Colonic mucosa (tissue), 4 donors: ENCODE measurements around the gene ANKRD31. TPM values are rescaled to one million over a fixed set of nuclear protein-coding genes. Genes with fewer than 3 reads are reported as not detected.
A peak's percentile ranks its signal among the peaks of the same experiment; 100 is the strongest.
"Not testable (repeated sequence)": the region's sequence is repeated elsewhere in the genome, so short reads cannot be mapped to it uniquely, and the experiment has no call there.

Experiments
- DNase-seq: peaks from one replicate; pipeline ENCODE4 v3.0.0-alpha.2; 2020
- H3K27ac ChIP-seq: fragments of 200-600 bp; one replicate; pipeline ENCODE4 v1.8.0; 2021
- H3K27me3 ChIP-seq: fragments of 200-600 bp; one replicate; pipeline ENCODE4 v1.8.0; 2021
- H3K36me3 ChIP-seq: fragments of 200-600 bp; one replicate; pipeline ENCODE4 v1.8.0; 2021
- H3K4me1 ChIP-seq: fragments of 200-600 bp; one replicate; pipeline ENCODE4 v1.8.0; 2021; ENCODE audit warnings: mild to moderate bottlenecking
- H3K4me3 ChIP-seq: fragments of 200-600 bp; one replicate; pipeline ENCODE4 v1.8.0; 2021
- H3K9ac ChIP-seq, 2 donors: one replicate each; pipeline ENCODE4 v1.7.0; 2013; ENCODE audit warnings: control low read depth in 2 of 2, low read depth in 2 of 2, low read length in 2 of 2
- H3K9me3 ChIP-seq: fragments of 200-600 bp; one replicate; pipeline ENCODE4 v1.8.0; 2021
- intact Hi-C: fragments of 100-400 bp; cut with DNase I; formaldehyde crosslinking; loops from one replicate; pipeline ENCODE4 v1.14.1; 2022
- total RNA-seq, 2 donors: library from RNA; stranded (reverse); fragmentation: NEBNext Ultra II Directional in 1 of 2; extraction: Animal tissue kit (Norgen Biotek cat#: 25700) in 1 of 2; gene quantifications; one replicate each; pipeline ENCODE4 v1.2.1, GENCODE V29; 2021
- TF ChIP-seq, protein P1 (sequence below): fragments of 200-600 bp; IDR thresholded peaks from one replicate; pipeline ENCODE4 v1.8.0; 2022; ENCODE audit warnings: antibody characterized with exemption, mild to moderate bottlenecking
- donor health status: healthy.
- donor health status: DM: no; HTN: no; CAD: no.
- donor health status: DM: no; HTN: no; CAD: no.

Gene ANKRD31
- total RNA-seq, 2 donors from 2014 or later, result 0.05 TPM

DNA sequence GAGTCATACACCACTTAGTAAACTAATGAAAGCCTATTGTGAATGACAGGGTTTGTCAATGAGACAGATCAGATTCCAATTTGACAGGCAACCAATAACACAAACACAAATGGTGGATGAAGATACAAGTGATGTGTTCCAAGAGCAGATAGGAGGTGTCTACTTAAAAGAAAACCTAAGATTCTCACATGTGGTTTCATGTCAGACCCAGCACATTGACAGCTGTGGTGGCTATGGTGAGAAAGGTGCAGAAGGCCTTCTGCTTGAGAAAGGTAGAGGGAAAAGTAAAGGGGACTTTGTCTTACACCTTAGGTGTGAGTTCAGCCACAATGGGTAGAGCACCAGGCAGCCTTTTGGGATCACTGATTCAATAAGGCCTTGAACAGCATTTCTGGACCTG lies 11.2 kb downstream of the ANKRD31 start:
- H3K9me3 ChIP-seq, result no peaks in the 10 kb centered on the region
- no peak overlapping the region for H3K9ac ChIP-seq
- no peak for DNase-seq
- no peaks in the 10 kb centered on the region for H3K27me3 ChIP-seq
- TF ChIP-seq, protein P1, sequence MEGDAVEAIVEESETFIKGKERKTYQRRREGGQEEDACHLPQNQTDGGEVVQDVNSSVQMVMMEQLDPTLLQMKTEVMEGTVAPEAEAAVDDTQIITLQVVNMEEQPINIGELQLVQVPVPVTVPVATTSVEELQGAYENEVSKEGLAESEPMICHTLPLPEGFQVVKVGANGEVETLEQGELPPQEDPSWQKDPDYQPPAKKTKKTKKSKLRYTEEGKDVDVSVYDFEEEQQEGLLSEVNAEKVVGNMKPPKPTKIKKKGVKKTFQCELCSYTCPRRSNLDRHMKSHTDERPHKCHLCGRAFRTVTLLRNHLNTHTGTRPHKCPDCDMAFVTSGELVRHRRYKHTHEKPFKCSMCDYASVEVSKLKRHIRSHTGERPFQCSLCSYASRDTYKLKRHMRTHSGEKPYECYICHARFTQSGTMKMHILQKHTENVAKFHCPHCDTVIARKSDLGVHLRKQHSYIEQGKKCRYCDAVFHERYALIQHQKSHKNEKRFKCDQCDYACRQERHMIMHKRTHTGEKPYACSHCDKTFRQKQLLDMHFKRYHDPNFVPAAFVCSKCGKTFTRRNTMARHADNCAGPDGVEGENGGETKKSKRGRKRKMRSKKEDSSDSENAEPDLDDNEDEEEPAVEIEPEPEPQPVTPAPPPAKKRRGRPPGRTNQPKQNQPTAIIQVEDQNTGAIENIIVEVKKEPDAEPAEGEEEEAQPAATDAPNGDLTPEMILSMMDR, result no peak
- intact Hi-C loops, result no loop called here
- H3K4me1 ChIP-seq, result no peaks in the 10 kb centered on the region
- no peak overlapping the region for H3K27ac ChIP-seq
- no peaks in the 10 kb centered on the region for H3K36me3 ChIP-seq
- no peak overlapping the region for H3K4me3 ChIP-seq

DNA sequence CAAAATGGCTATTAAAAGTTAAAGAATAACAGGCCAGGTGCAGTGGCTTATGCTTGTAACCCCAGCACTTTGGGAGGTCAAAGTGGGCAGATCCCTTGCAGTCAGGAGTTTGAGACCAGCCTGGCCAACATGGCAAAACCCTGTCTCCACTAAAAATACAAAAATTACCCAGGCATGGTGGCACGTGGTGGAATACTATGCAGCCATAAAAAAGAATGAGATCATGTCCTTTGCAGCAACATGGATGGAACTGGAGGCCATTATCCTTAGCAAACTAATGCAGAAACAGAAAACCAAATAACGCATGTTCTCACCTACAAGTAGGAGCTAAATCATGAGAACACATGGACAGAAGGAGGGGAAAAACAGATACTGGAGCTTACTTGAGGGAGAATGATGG lies 15.9 kb downstream of the ANKRD31 start:
- DNase-seq, H3K9me3 ChIP-seq, H3K9ac ChIP-seq, H3K36me3 ChIP-seq, H3K4me1 ChIP-seq, H3K27me3 ChIP-seq, H3K4me3 ChIP-seq, H3K27ac ChIP-seq: not testable (repeated sequence)
- intact Hi-C loops, result loop anchor here (5.0 kb wide), 1 partner anchor 168 kb away; the partner anchor contains the start of gene GCNT4

DNA sequence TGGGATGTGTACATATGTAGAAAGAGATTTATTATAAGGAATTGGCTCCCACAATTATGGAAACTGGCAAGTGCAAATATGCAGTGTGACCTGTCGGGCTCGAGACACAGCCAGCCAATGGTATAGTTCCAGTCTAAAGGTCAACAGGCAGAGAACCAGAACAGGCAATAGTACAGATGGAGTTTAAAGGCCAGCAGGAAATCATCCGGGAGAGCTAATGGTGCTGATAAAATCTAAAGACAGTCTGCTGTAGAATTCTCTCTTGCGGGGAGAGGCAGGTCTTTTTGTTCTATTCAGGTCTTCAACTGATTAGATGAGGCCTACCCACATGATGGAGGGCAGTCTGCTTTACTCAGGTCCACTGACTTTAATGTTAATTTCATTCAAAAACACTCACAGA lies 21.8 kb downstream of the ANKRD31 start:
- H3K4me1 ChIP-seq, result no peaks in the 10 kb centered on the region
- TF ChIP-seq, protein P1, result no peak
- peak; percentile 36 for DNase-seq
- no peaks in the 10 kb centered on the region for H3K36me3 ChIP-seq
- H3K9ac ChIP-seq, result no peak overlapping the region
- H3K27me3 ChIP-seq, result no peaks in the 10 kb centered on the region
- H3K4me3 ChIP-seq, result no peak overlapping the region
- intact Hi-C loops, result no loop called here
- no peaks in the 10 kb centered on the region for H3K9me3 ChIP-seq
- no peak overlapping the region for H3K27ac ChIP-seq

DNA sequence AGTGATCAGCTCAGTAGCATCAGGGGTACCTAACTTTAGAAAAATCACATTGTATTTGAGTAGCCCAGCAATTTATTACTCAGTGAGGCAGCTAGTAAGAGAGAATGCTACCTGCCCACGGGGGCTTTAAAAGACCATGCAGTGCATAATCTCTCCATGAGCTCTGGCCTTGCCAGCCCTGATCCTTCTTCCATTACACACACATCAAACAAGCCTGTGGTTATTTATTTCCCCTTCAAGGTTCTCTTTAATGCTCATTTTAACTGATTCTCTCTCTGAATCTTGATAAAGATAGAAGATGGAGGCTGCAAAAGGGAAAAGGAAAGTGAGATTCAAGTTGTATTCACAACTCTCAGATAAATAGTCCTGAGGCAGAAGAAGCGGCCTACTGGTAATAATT lies 22.3 kb downstream of the ANKRD31 start:
- H3K4me3 ChIP-seq, result no peak overlapping the region
- no peaks in the 10 kb centered on the region for H3K9me3 ChIP-seq
- DNase-seq, result no peak
- TF ChIP-seq, protein P1, result no peak
- H3K36me3 ChIP-seq, result no peaks in the 10 kb centered on the region
- no peak overlapping the region for H3K27ac ChIP-seq
- H3K4me1 ChIP-seq, result no peaks in the 10 kb centered on the region
- no peak overlapping the region for H3K9ac ChIP-seq
- intact Hi-C loops, result no loop called here
- no peaks in the 10 kb centered on the region for H3K27me3 ChIP-seq

DNA sequence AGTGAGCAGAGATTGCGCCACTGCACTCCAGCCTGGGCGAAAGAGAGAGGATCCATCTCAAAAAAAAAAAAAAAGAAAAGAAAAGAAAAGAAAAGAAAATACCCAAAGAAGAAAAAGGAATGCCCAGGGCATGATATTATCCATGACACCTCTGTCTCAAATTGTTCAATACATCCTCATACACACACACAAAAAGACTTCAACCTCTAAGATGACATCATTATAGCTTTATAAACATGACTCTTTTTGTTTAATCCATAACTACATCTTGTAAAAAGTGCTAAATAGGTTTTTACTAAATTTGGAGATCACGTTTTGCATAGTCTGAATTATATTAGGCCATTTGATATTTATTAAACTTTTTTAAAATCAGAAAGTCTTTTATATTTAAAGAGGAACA lies 33.1 kb downstream of the ANKRD31 start:
- H3K4me1 ChIP-seq, result no peaks in the 10 kb centered on the region
- TF ChIP-seq, protein P1, result no peak
- no peaks in the 10 kb centered on the region for H3K27me3 ChIP-seq
- H3K9me3 ChIP-seq, result no peaks in the 10 kb centered on the region
- H3K4me3 ChIP-seq, result no peak overlapping the region
- H3K9ac ChIP-seq, result no peak overlapping the region
- intact Hi-C loops, result no loop called here
- H3K27ac ChIP-seq, result no peak overlapping the region
- DNase-seq, result no peak
- no peaks in the 10 kb centered on the region for H3K36me3 ChIP-seq

DNA sequence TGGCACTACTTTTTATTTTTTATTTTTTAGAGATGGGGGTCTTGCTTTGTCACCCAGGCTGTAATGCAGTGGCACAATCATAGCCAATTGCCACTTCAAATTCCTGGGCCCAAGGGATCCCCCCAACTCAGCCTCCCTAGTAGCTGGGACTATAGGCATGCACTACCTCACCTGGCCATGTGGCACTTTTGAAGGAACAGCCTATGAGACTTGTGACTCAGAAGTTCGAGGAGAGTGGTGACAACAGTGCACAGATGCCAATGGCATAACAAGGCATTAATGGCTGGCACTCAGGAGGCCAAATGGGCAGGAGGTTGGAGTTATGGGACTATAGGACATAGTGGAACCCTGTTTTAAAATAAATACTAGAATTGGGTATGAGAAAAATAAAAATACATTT lies 33.7 kb downstream of the ANKRD31 start:
- Histone ChIP-seq H3K9me3 (no peaks in the 10 kb centered on the region), H3K9ac (no peak overlapping the region), H3K27ac (no peak overlapping the region), H3K4me1 (no peaks in the 10 kb centered on the region), H3K36me3 (no peaks in the 10 kb centered on the region), H3K27me3 (no peaks in the 10 kb centered on the region), H3K4me3 (no peak overlapping the region)
- DNase-seq, result no peak
- intact Hi-C loops, result no loop called here
- TF ChIP-seq, protein P1, result no peak
